Breast epithelium (tissue), 3 donors: ENCODE data around the gene NDUFA3.
"Not testable (repeated sequence)": the region's sequence is repeated elsewhere in the genome, so short reads cannot be mapped to it uniquely, and the experiment has no call there.

Experiments
- POLR2AphosphoS5 ChIP-seq, 3 donors: sonication (generic); formaldehyde crosslinking; IDR thresholded peaks; one replicate each; pipeline ENCODE4 v1.6.1; 2017; ENCODE audit warnings: antibody characterized with exemption in 3 of 3
- TF ChIP-seq, protein P1 (sequence below), 3 donors: fragments of 450-650 bp; IDR thresholded peaks; one replicate each; pipeline ENCODE4 v1.5.1; 2016 to 2017; ENCODE audit warnings: antibody characterized with exemption in 3 of 3, mild to moderate bottlenecking in 3 of 3, moderate library complexity in 3 of 3

DNA sequence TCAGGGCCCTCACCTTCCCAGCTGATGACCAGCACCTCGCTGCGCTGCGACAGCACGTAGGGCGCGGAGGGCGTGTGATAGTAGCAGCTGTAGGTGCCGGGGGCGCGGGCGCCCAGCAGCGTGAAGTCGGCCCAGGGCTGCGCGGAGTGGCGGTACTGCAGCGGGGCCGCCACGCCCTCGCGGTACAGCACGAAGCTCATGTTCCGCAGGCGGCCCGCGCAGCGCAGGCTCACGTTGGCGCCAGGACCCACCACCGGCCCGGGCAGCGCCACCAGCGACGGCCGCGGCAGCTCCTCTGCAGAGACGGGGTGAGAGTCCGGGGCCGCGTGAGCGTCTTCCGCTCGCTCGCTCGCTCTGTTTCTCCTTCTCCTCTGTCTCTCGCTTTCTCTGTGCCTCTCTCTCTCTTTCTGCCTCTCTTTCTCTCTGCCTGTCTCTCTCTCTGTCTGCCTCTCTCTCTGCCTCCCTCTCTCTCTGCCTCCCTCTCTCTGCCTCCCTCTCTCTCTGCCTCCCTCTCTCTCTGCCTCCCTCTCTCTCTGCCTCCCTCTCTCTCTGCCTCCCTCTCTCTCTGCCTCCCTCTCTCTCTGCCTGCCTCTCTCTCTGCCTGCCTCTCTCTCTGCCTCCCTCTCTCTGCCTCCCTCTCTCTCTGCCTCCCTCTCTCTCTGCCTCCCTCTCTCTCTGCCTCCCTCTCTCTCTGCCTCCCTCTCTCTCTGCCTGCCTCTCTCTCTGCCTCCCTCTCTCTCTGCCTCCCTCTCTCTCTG, 6.6 kb upstream of the NDUFA3 start:
- TF ChIP-seq, protein P1, sequence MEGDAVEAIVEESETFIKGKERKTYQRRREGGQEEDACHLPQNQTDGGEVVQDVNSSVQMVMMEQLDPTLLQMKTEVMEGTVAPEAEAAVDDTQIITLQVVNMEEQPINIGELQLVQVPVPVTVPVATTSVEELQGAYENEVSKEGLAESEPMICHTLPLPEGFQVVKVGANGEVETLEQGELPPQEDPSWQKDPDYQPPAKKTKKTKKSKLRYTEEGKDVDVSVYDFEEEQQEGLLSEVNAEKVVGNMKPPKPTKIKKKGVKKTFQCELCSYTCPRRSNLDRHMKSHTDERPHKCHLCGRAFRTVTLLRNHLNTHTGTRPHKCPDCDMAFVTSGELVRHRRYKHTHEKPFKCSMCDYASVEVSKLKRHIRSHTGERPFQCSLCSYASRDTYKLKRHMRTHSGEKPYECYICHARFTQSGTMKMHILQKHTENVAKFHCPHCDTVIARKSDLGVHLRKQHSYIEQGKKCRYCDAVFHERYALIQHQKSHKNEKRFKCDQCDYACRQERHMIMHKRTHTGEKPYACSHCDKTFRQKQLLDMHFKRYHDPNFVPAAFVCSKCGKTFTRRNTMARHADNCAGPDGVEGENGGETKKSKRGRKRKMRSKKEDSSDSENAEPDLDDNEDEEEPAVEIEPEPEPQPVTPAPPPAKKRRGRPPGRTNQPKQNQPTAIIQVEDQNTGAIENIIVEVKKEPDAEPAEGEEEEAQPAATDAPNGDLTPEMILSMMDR (IDR thresholded peaks at IDR 0.05), result not testable (repeated sequence)
- not testable (repeated sequence) for TF ChIP-seq POLR2AphosphoS5 (IDR thresholded peaks at IDR 0.05)
